GM12878 (cell line): ENCODE data around the gene UMAD1. TPM values are rescaled to one million over a fixed set of nuclear protein-coding genes. Genes with fewer than 3 reads are reported as not detected.
"Not testable (repeated sequence)": the region's sequence is repeated elsewhere in the genome, so short reads cannot be mapped to it uniquely, and the experiment has no call there.

ENCODE experiments used
- ATAC-seq: fragments of 200-7000 bp; cut with Tn5 transposase; 3 replicates; pipeline ENCODE4 v1.9.1; 2020; ENCODE audit warnings: mild to moderate bottlenecking, moderate library complexity
- BruUV-seq: library from RNA; stranded (reverse); fragments of 400-500 nt; replicated peaks from 2 replicates; lab custom pipeline; 2021; lab: Mats Ljungman, UMichigan
- CTCF ChIA-PET: fragments of 300-600 bp; sonication (Branson Sonifier 250); formaldehyde crosslinking; extraction: SDS; loops from one replicate; lab custom pipeline; 2021; ENCODE audit warnings: inconsistent platforms; lab: Yijun Ruan, JAX
- POLR2A ChIA-PET: fragments of 350-600 bp; formaldehyde crosslinking; extraction: SDS; loops from one replicate; lab custom pipeline; 2021; ENCODE audit warnings: inconsistent platforms; lab: Charles Lee
- RAD21 ChIA-PET: fragments of 300-600 bp; sonication (Branson Sonifier 250); formaldehyde crosslinking; loops from one replicate; lab custom pipeline; 2023; ENCODE audit warnings: antibody characterized with exemption; ENCODE audit not compliant: unreplicated experiment; lab: Charles Lee
- SMC1A ChIA-PET: fragments of 300-600 bp; sonication (Branson Sonifier 250); formaldehyde crosslinking; loops from one replicate; lab custom pipeline; 2023; ENCODE audit not compliant: unreplicated experiment, uncharacterized antibody; lab: Charles Lee
- DNase-seq: peaks from one replicate; pipeline ENCODE4 v3.0.0-alpha.2; 2011; ENCODE audit warnings: low read depth, low spot score
- FAIRE-seq: peaks from 3 replicates; lab custom pipeline; 2011; peaks lifted over from hg19 to GRCh38; lab: Jason Lieb, UNC
- H2AFZ ChIP-seq: 2 replicates; pipeline ENCODE4 v1.6.0; 2011; ENCODE audit warnings: low read depth, low read length, control low read depth; ENCODE audit not compliant: control insufficient read depth
- H3K27ac ChIP-seq: 2 replicates; pipeline ENCODE4 v1.5.1; 2011; ENCODE audit warnings: control low read depth; ENCODE audit not compliant: control insufficient read depth, insufficient read depth
- H3K27me3 ChIP-seq, 2 experiments: replicated peaks in 1 of 2; 2 replicates each; pipeline versions ENCODE4 v1.6.0 to v1.6.1; 2011; ENCODE audit warnings: low read length in 1 of 2; ENCODE audit not compliant: control insufficient read depth in 2 of 2, insufficient read depth in 2 of 2
- H3K36me3 ChIP-seq, 2 experiments: 2 replicates each; pipeline ENCODE4 v1.5.1; 2011; ENCODE audit warnings: low read length in 1 of 2; ENCODE audit not compliant: control insufficient read depth in 2 of 2, insufficient read depth in 2 of 2
- H3K4me1 ChIP-seq: 2 replicates; pipeline ENCODE4 v1.6.1; 2011; ENCODE audit warnings: mild to moderate bottlenecking, low read length, moderate library complexity, mixed read lengths; ENCODE audit not compliant: control insufficient read depth, insufficient read depth
- H3K4me2 ChIP-seq: 2 replicates; pipeline ENCODE4 v1.6.0; 2011; ENCODE audit warnings: control low read depth; ENCODE audit not compliant: control insufficient read depth, insufficient read depth
- H3K4me3 ChIP-seq: fragments of 200-600 bp; sonication (generic); 2 replicates; pipeline ENCODE4 v1.5.1; 2016
- H3K79me2 ChIP-seq: 2 replicates; pipeline ENCODE4 v1.6.0; 2011; ENCODE audit warnings: low read length; ENCODE audit not compliant: control insufficient read depth, insufficient read depth
- H3K9ac ChIP-seq: 2 replicates; pipeline ENCODE4 v1.8.0; 2011; ENCODE audit warnings: low read length, control low read depth, mixed read lengths; ENCODE audit not compliant: control insufficient read depth, insufficient read depth
- H3K9me3 ChIP-seq: replicated peaks from 3 replicates; pipeline ENCODE4 v1.5.1; 2011; ENCODE audit warnings: mild to moderate bottlenecking, low read length; ENCODE audit not compliant: control insufficient read depth, insufficient read depth
- H4K20me1 ChIP-seq: 2 replicates; pipeline ENCODE4 v1.6.0; 2011; ENCODE audit not compliant: control insufficient read depth, insufficient read depth
- GATAD2B ChIP-seq: fragments of 450-650 bp; conservative IDR thresholded peaks from 2 replicates; pipeline ENCODE4 v1.6.1; 2017; ENCODE audit warnings: low read depth, mild to moderate bottlenecking, moderate library complexity
- HDAC6 ChIP-seq: fragments of 200-600 bp; sonication (generic); IDR thresholded peaks from one replicate; pipeline ENCODE4 v1.8.0; 2017; ENCODE audit warnings: antibody characterized with exemption; ENCODE audit not compliant: unreplicated experiment
- JUNB ChIP-seq: IDR thresholded peaks from 2 replicates; pipeline ENCODE4 v1.6.1; 2016; ENCODE audit warnings: antibody characterized with exemption, mild to moderate bottlenecking
- YBX1 ChIP-seq: fragments of 450-650 bp; IDR thresholded peaks from 2 replicates; pipeline ENCODE4 v1.6.1; 2016; ENCODE audit warnings: antibody characterized with exemption
- ZNF274 ChIP-seq: IDR thresholded peaks from one replicate; pipeline ENCODE4 v1.8.0; 2011; ENCODE audit not compliant: insufficient read length, insufficient read depth
- ZSCAN29 ChIP-seq: fragments of 450-650 bp; IDR thresholded peaks from 2 replicates; pipeline ENCODE4 v1.6.1; 2017; ENCODE audit warnings: mild to moderate bottlenecking, moderate library complexity
- WGBS: methylation state at CpG from one replicate; pipeline ENCODE4 v1.1.6; 2016; ENCODE audit warnings: low lambda C conversion rate; ENCODE audit not compliant: insufficient replicate concordance, insufficient coverage; ENCODE audit errors: missing lambda C conversion rate; 5-methylcytosine and 5-hydroxymethylcytosine counted together
- in situ Hi-C: fragments of 300-500 bp; cut with MboI; formaldehyde crosslinking; loops from 9 replicates; pipeline ENCODE4 v1.14.3; 2018; ENCODE audit warnings: mixed read lengths
- intact Hi-C: fragments of 100-400 bp; cut with micrococcal nuclease; formaldehyde crosslinking; loops from one replicate; pipeline ENCODE4 v1.14.2; 2022; ENCODE audit not compliant: unreplicated experiment
- polyA plus RNA-seq, 11 experiments: library from polyadenylated mRNA; depleted of rRNA in 4 of 11; unstranded in 6 of 11; stranded (reverse) in 5 of 11; fragments of >200 nt; fragmentation: Nextera tagmentation in 4 of 11; fragmentation: Illumina TruSeq in 1 of 11; extraction: Ambion mirVana in 4 of 11; extraction: Trizol in 1 of 11; gene quantifications; 1 replicate in 1 of 11; 2 replicates in 10 of 11; pipeline versions ENCODE4 v1.2.1 to v1.2.3, GENCODE V29; 2011 to 2016; ENCODE audit warnings: inconsistent platforms in 2 of 11, missing spikeins in 2 of 11, low read depth in 1 of 11
- total RNA-seq, 4 experiments: library from RNA; depleted of rRNA in 3 of 4; stranded (reverse); fragments of >200 nt in 3 of 4; fragmentation: Illumina TruSeq in 1 of 4; extraction: Trizol in 1 of 4; gene quantifications; 2 replicates each; pipeline versions ENCODE4 v1.2.1 to v1.2.3, GENCODE V29; 2013 to 2021

UMAD1 gene
- total and polyA plus RNA-seq, 10 of the 15 experiments (the other 5 are each of a cell fraction or from before 2014, with no cell fraction given) = 6.0 to 28.6 (median 9.3) TPM

GRCh38 chr7:7673240-7673550, 32.6 kb downstream of the UMAD1 start (continued):
- TF ChIP-seq HDAC6 = no peak
- no peak for TF ChIP-seq ZNF274

DNA sequence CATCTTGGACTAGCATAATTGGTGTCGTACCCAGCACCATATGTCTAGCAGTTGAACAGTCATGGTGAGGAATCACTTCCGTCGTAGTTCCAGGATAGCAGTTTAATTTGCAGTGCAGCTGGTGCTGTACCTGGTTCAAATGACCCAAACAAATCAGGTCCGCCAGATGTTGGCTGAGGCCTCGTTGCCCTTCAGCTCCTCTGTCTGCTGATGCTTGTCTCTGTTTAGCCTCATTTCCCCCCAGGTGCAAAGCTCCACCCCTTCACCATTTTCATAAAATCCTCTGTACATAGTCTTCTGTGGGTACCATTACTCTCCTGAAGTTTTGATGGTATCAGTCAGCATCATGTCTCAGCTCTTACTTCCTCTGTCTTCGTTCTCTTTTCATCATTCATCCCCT, 35.1 kb downstream of the UMAD1 start:
- Histone ChIP-seq H3K4me1 (no peaks in the 10 kb centered on the region), H2AFZ (no peak overlapping the region), H3K4me3 (no peak overlapping the region), H3K27ac (no peak overlapping the region), H3K4me2 (no peak overlapping the region), H3K27me3 (no peaks in the 10 kb centered on the region), H4K20me1 (no peaks in the 10 kb centered on the region), H3K36me3 (peaks cover 0 to 2% of the 10 kb centered on the region in 2 experiments; a peak in 2 of 4 replicates), H3K9me3 (peaks cover 5% of the 10 kb centered on the region), H3K9ac (no peak overlapping the region), H3K79me2 (no peaks in the 10 kb centered on the region)
- BruUV-seq = no TSS peak
- ChIA-PET RAD21 (no interaction called here), POLR2A (no interaction called here), SMC1A (interaction anchor here (1.0 kb wide), 2 partner anchors 9 to 35 kb away, joined by 4 to 5 read pairs; partner anchors contain the start of gene UMAD1), CTCF (interaction anchor here (1.0 kb wide), 1 partner anchor 85 kb away, joined by 3 read pairs; no protein-coding TSS in a partner anchor)
- ATAC-seq (no peak; the same call in 2 of the 3 replicates), DNase-seq (no peak), FAIRE-seq (no peak)
- WGBS = 67% methylated on average over 6 of the region's 6 CpGs
- in situ Hi-C loops = no loop called here
- TF ChIP-seq YBX1 (no peak), JUNB (no peak), GATAD2B (no peak), ZSCAN29 (no peak)
- intact Hi-C loops = no loop called here

DNA sequence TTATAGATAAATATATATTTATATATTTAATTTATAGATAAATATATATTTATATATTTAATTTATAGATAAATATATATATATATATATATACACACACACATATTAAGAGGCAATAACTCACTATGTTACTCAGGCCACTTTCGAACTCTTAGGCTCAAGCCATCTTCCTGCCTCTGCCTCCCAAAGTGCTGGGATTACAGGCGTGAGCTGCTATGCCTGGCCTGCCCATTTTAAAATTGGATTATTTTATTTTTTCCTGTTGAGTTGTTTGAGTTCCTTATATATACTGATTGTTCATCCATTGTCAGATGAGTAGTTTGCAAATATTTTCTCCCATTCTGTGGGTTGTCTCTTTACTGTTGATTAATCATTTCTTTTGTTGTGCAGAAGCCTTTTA, 39.1 kb downstream of the UMAD1 start:
- ChIA-PET SMC1A (interaction anchor here (0.6 to 3.7 kb wide), 8 partner anchors 13 to 537 kb away, joined by 3 to 218 read pairs (median 43); partner anchors contain the start of genes RPA3 and UMAD1), RAD21 (interaction anchor here (0.7 to 3.1 kb wide), 6 partner anchors 71 to 536 kb away, joined by 3 to 56 read pairs (median 30); no protein-coding TSS in a partner anchor), CTCF (interaction anchor here (2.5 to 3.7 kb wide), 10 partner anchors 12 to 538 kb away, joined by 9 to 179 read pairs (median 25); partner anchors contain the start of gene UMAD1)
- H3K9ac ChIP-seq, DNase-seq, ATAC-seq, H3K27ac ChIP-seq, H3K4me1 ChIP-seq, BruUV-seq, H3K36me3 ChIP-seq, H3K4me3 ChIP-seq, H4K20me1 ChIP-seq, H3K79me2 ChIP-seq, H3K9me3 ChIP-seq, H2AFZ ChIP-seq, POLR2A ChIA-PET, H3K4me2 ChIP-seq, H3K27me3 ChIP-seq, FAIRE-seq: not testable (repeated sequence)
- in situ Hi-C loops = loop anchor here (10.0 kb wide), 1 partner anchor 535 kb away; no protein-coding TSS in a partner anchor
- intact Hi-C loops = loop anchor here (2.0 to 5.0 kb wide), 3 partner anchors 291 to 513 kb away; no protein-coding TSS in a partner anchor
- 100% methylated on average over 2 of the region's 2 CpGs for WGBS
